Liver (tissue), 9 donors: Measurements from ENCODE around the gene NDUFA13. TPM values are rescaled to one million over a fixed set of nuclear protein-coding genes. Genes with fewer than 3 reads are reported as not detected.

Experiments
- DNase-seq: peaks from one replicate; pipeline ENCODE4 v3.0.0-alpha.2; 2017; ENCODE audit warnings: low spot score
- H3K27ac ChIP-seq, 2 donors: one replicate each; pipeline ENCODE4 v1.7.0; 2013; ENCODE audit warnings: inconsistent platforms in 2 of 2, low read length in 2 of 2, control low read depth in 1 of 2, low read depth in 1 of 2, mild to moderate bottlenecking in 1 of 2
- H3K27me3 ChIP-seq, 4 donors: one replicate each; pipeline versions ENCODE4 v1.6.1 to v1.7.0; 2013; ENCODE audit warnings: low read length in 3 of 4, inconsistent platforms in 1 of 4, mild to moderate bottlenecking in 1 of 4, moderate library complexity in 1 of 4; ENCODE audit not compliant: control insufficient read depth in 4 of 4, insufficient read depth in 4 of 4
- H3K36me3 ChIP-seq, 4 donors: one replicate each; pipeline versions ENCODE4 v1.6.1 to v1.7.0; 2013; ENCODE audit warnings: low read length in 3 of 4, mild to moderate bottlenecking in 3 of 4, low read depth in 1 of 4, moderate library complexity in 1 of 4; ENCODE audit not compliant: control insufficient read depth in 4 of 4, insufficient read depth in 3 of 4
- H3K4me1 ChIP-seq, 4 donors: one replicate each; pipeline versions ENCODE4 v1.6.1 to v1.7.0; 2013; ENCODE audit warnings: low read length in 3 of 4, mild to moderate bottlenecking in 3 of 4, moderate library complexity in 1 of 4; ENCODE audit not compliant: control insufficient read depth in 4 of 4, insufficient read depth in 4 of 4
- H3K4me3 ChIP-seq, 3 donors: one replicate each; pipeline versions ENCODE4 v1.6.1 to v1.7.0; 2013; ENCODE audit warnings: low read length in 3 of 3, control low read depth in 1 of 3, low read depth in 1 of 3, mild to moderate bottlenecking in 1 of 3
- H3K9ac ChIP-seq, 2 donors: one replicate each; pipeline ENCODE4 v1.7.0; 2013; ENCODE audit warnings: low read length in 2 of 2, mild to moderate bottlenecking in 2 of 2, moderate library complexity in 2 of 2, control low read depth in 1 of 2, low read depth in 1 of 2
- H3K9me3 ChIP-seq, 4 donors: one replicate each; pipeline versions ENCODE4 v1.6.1 to v1.7.0; 2013; ENCODE audit warnings: low read length in 3 of 4; ENCODE audit not compliant: control insufficient read depth in 4 of 4
- EGR1 ChIP-seq, 2 donors: IDR thresholded peaks; 2 replicates each; pipeline ENCODE4 v1.6.1; 2016 to 2018; ENCODE audit warnings: antibody characterized with exemption in 2 of 2, low read depth in 2 of 2
- FOXA1 ChIP-seq: IDR thresholded peaks from 2 replicates; pipeline ENCODE4 v1.6.1; 2016; ENCODE audit warnings: antibody characterized with exemption
- FOXA2 ChIP-seq: IDR thresholded peaks from 2 replicates; pipeline ENCODE4 v1.6.1; 2016; ENCODE audit warnings: antibody characterized with exemption
- GABPA ChIP-seq, 2 donors: IDR thresholded peaks in 1 of 2; conservative IDR thresholded peaks in 1 of 2; 2 replicates each; pipeline ENCODE4 v1.6.1; 2016; ENCODE audit warnings: antibody characterized with exemption in 2 of 2, mild to moderate bottlenecking in 1 of 2, moderate library complexity in 1 of 2
- HNF4A ChIP-seq, 2 donors: conservative IDR thresholded peaks; 2 replicates each; pipeline ENCODE4 v1.6.1; 2016; ENCODE audit warnings: antibody characterized with exemption in 2 of 2, mild to moderate bottlenecking in 2 of 2
- HNF4G ChIP-seq: IDR thresholded peaks from 2 replicates; pipeline ENCODE4 v1.6.1; 2016; ENCODE audit warnings: antibody characterized with exemption
- JUND ChIP-seq, 2 donors: IDR thresholded peaks; 2 replicates each; pipeline ENCODE4 v1.6.1; 2016; ENCODE audit warnings: antibody characterized with exemption in 2 of 2
- NR2F2 ChIP-seq: IDR thresholded peaks from 2 replicates; pipeline ENCODE4 v1.6.1; 2016; ENCODE audit warnings: antibody characterized with exemption
- RAD21 ChIP-seq, 2 donors: IDR thresholded peaks; 2 replicates each; pipeline ENCODE4 v1.6.1; 2016; ENCODE audit warnings: antibody characterized with exemption in 2 of 2, mild to moderate bottlenecking in 2 of 2
- RXRA ChIP-seq, 2 donors: IDR thresholded peaks; 2 replicates each; pipeline ENCODE4 v1.6.1; 2017 to 2018; ENCODE audit warnings: antibody characterized with exemption in 2 of 2, mild to moderate bottlenecking in 1 of 2
- SP1 ChIP-seq: IDR thresholded peaks from 2 replicates; pipeline ENCODE4 v1.6.1; 2018; ENCODE audit warnings: antibody characterized with exemption, mild to moderate bottlenecking
- TAF1 ChIP-seq: conservative IDR thresholded peaks from 2 replicates; pipeline ENCODE4 v1.6.1; 2016; ENCODE audit warnings: antibody characterized with exemption, mild to moderate bottlenecking
- YY1 ChIP-seq: IDR thresholded peaks from 2 replicates; pipeline ENCODE4 v1.6.1; 2016; ENCODE audit warnings: antibody characterized with exemption, mild to moderate bottlenecking
- WGBS: extraction: QIAGEN DNeasy Blood & Tissue Kit; methylation state at CpG from one replicate; pipeline ENCODE4 v1.1.7; 2013; 5-methylcytosine and 5-hydroxymethylcytosine counted together
- polyA plus RNA-seq, 2 donors: library from polyadenylated mRNA; stranded (reverse) in 1 of 2; unstranded in 1 of 2; fragments of 200-250 nt in 1 of 2; fragments of >200 nt in 1 of 2; fragmentation: Nextera tagmentation in 1 of 2; extraction: Ambion mirVana in 1 of 2; gene quantifications; one replicate each; pipeline versions ENCODE4 v1.2.1 to v1.2.3, GENCODE V29; 2013 to 2015
- total RNA-seq, 2 donors: library from RNA; depleted of rRNA; stranded (reverse); fragments of >200 nt; gene quantifications; one replicate each; pipeline ENCODE4 v1.2.3, GENCODE V29; 2014
- TF ChIP-seq, protein P1 (sequence below): fragments of 150-350 bp; IDR thresholded peaks from 2 replicates; pipeline ENCODE4 v1.5.1; 2017; ENCODE audit warnings: improper control_type of control experiment, low read depth, low read length; ENCODE audit not compliant: missing input control
- TF ChIP-seq, protein P2 (sequence below): IDR thresholded peaks from 2 replicates; pipeline ENCODE4 v1.6.1; 2016; ENCODE audit warnings: antibody characterized with exemption
- TF ChIP-seq, protein P3 (sequence below): IDR thresholded peaks from 2 replicates; pipeline ENCODE4 v1.6.1; 2016; ENCODE audit warnings: antibody characterized with exemption
- TF ChIP-seq, protein P4 (sequence below): IDR thresholded peaks from 2 replicates; pipeline ENCODE4 v1.6.1; 2016; ENCODE audit warnings: antibody characterized with exemption, mild to moderate bottlenecking
- TF ChIP-seq, protein P5 (sequence below): IDR thresholded peaks from 2 replicates; pipeline ENCODE4 v1.6.1; 2016; ENCODE audit warnings: antibody characterized with exemption
- donor health status: healthy.
- donor health status: healthy.
- donor health status: healthy.
- donor health status: healthy.
- donor health status: healthy.

NDUFA13 gene
- total and polyA plus RNA-seq, 4 donors: 45.3 to 239 (median 130) TPM

DNA sequence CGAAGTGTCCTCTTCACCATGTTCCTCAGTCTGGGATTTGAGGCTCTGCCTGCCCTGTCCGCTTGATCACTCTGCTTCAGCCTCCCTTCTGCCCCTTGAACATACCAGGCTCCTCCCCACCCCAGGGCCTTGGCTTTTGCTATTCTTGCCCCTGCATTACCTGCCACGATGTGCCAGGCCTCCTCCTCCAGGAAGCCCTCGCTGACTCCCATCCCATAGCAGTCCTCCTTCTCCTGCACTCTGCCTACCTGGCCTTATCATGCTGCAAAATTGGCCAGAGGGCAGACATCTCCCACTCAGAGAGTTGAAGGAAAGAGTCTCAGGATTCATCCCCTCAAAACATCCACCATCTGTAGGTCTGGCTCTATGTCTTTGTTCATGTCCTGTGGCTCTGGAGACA, 14.9 kb downstream of the NDUFA13 start:
- H3K4me1 ChIP-seq: peaks cover 0 to 7% (median 3%) of the 10 kb centered on the region in 4 donors
- WGBS: 86% methylated on average over 4 of the region's 4 CpGs
- no peak overlapping the region for H3K9ac ChIP-seq
- no peak for DNase-seq
- no peak for TF ChIP-seq FOXA2
- no peak for TF ChIP-seq NR2F2
- TF ChIP-seq, protein P1, sequence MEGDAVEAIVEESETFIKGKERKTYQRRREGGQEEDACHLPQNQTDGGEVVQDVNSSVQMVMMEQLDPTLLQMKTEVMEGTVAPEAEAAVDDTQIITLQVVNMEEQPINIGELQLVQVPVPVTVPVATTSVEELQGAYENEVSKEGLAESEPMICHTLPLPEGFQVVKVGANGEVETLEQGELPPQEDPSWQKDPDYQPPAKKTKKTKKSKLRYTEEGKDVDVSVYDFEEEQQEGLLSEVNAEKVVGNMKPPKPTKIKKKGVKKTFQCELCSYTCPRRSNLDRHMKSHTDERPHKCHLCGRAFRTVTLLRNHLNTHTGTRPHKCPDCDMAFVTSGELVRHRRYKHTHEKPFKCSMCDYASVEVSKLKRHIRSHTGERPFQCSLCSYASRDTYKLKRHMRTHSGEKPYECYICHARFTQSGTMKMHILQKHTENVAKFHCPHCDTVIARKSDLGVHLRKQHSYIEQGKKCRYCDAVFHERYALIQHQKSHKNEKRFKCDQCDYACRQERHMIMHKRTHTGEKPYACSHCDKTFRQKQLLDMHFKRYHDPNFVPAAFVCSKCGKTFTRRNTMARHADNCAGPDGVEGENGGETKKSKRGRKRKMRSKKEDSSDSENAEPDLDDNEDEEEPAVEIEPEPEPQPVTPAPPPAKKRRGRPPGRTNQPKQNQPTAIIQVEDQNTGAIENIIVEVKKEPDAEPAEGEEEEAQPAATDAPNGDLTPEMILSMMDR: no peak
- TF ChIP-seq TAF1: no peak
- TF ChIP-seq, protein P2, sequence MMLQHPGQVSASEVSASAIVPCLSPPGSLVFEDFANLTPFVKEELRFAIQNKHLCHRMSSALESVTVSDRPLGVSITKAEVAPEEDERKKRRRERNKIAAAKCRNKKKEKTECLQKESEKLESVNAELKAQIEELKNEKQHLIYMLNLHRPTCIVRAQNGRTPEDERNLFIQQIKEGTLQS: no peak
- no peak for TF ChIP-seq RXRA (IDR thresholded peaks at IDR 0.05)
- no peak for TF ChIP-seq SP1
- TF ChIP-seq EGR1 (IDR thresholded peaks at IDR 0.05; ENCODE audit: low read depth in 2 of 2): no peak
- no peak for TF ChIP-seq HNF4A (conservative IDR thresholded peaks at IDR 0.05)
- TF ChIP-seq GABPA (IDR thresholded peaks at IDR 0.05 in 1 of 2, conservative IDR thresholded peaks at IDR 0.05 in 1 of 2): no peak
- TF ChIP-seq YY1: no peak
- TF ChIP-seq HNF4G: no peak
- no peak for TF ChIP-seq RAD21 (IDR thresholded peaks at IDR 0.05)
- TF ChIP-seq, protein P3, sequence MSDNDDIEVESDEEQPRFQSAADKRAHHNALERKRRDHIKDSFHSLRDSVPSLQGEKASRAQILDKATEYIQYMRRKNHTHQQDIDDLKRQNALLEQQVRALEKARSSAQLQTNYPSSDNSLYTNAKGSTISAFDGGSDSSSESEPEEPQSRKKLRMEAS: no peak
- TF ChIP-seq, protein P4, sequence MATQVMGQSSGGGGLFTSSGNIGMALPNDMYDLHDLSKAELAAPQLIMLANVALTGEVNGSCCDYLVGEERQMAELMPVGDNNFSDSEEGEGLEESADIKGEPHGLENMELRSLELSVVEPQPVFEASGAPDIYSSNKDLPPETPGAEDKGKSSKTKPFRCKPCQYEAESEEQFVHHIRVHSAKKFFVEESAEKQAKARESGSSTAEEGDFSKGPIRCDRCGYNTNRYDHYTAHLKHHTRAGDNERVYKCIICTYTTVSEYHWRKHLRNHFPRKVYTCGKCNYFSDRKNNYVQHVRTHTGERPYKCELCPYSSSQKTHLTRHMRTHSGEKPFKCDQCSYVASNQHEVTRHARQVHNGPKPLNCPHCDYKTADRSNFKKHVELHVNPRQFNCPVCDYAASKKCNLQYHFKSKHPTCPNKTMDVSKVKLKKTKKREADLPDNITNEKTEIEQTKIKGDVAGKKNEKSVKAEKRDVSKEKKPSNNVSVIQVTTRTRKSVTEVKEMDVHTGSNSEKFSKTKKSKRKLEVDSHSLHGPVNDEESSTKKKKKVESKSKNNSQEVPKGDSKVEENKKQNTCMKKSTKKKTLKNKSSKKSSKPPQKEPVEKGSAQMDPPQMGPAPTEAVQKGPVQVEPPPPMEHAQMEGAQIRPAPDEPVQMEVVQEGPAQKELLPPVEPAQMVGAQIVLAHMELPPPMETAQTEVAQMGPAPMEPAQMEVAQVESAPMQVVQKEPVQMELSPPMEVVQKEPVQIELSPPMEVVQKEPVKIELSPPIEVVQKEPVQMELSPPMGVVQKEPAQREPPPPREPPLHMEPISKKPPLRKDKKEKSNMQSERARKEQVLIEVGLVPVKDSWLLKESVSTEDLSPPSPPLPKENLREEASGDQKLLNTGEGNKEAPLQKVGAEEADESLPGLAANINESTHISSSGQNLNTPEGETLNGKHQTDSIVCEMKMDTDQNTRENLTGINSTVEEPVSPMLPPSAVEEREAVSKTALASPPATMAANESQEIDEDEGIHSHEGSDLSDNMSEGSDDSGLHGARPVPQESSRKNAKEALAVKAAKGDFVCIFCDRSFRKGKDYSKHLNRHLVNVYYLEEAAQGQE: no peak
- no peak for TF ChIP-seq JUND (IDR thresholded peaks at IDR 0.05)
- no peak for TF ChIP-seq FOXA1
- TF ChIP-seq, protein P5, sequence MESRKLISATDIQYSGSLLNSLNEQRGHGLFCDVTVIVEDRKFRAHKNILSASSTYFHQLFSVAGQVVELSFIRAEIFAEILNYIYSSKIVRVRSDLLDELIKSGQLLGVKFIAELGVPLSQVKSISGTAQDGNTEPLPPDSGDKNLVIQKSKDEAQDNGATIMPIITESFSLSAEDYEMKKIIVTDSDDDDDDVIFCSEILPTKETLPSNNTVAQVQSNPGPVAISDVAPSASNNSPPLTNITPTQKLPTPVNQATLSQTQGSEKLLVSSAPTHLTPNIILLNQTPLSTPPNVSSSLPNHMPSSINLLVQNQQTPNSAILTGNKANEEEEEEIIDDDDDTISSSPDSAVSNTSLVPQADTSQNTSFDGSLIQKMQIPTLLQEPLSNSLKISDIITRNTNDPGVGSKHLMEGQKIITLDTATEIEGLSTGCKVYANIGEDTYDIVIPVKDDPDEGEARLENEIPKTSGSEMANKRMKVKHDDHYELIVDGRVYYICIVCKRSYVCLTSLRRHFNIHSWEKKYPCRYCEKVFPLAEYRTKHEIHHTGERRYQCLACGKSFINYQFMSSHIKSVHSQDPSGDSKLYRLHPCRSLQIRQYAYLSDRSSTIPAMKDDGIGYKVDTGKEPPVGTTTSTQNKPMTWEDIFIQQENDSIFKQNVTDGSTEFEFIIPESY: no peak
- H3K27ac ChIP-seq: no peak overlapping the region
- no peaks in the 10 kb centered on the region for H3K27me3 ChIP-seq
- peaks cover 0 to 10% (median 6%) of the 10 kb centered on the region in 4 donors for H3K36me3 ChIP-seq
- H3K9me3 ChIP-seq: no peaks in the 10 kb centered on the region
- H3K4me3 ChIP-seq: no peak overlapping the region
